ENCODE results near the gene SFMBT1. TPM values are rescaled to one million over a fixed set of nuclear protein-coding genes. Genes with fewer than 3 reads are reported as not detected.

The SFMBT1 gene
- total RNA-seq, 1 donor = 11.6 TPM

DNA sequence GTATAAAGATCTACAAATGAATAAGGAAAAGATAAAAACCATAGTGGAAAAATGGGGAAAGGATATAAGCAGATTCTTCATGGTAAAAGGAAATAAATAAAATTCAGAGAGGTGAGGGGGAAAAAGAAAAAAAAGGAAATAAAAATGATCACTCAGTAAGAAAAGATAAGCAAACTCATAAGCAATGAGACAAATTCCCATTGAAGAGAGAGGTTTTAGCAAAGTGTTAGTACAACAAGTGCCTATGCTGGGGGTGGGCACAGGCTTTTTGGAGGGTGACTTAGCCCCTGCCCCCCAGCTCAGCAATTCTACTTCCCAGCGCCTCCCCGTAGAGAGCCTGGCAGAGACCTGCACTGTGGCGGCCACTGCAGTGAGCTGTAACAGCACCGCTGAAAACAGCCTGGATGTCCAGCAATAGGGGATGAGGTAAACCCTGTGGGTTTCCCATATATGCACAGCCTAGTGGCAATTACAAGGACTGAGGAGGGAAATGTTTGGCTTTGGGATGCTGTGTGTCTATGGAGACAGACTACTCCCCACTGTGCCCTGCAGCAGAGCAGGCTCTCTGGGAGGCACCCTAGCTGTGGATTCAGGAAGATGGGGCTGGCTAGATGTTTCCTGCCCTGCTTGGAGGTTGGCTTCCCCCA is 23.7 kb upstream of the SFMBT1 start:
- H4K20me1 ChIP-seq (ENCODE audit: insufficient read depth, low read length) = no peaks in the 10 kb centered on the region
- TF ChIP-seq, protein P1, sequence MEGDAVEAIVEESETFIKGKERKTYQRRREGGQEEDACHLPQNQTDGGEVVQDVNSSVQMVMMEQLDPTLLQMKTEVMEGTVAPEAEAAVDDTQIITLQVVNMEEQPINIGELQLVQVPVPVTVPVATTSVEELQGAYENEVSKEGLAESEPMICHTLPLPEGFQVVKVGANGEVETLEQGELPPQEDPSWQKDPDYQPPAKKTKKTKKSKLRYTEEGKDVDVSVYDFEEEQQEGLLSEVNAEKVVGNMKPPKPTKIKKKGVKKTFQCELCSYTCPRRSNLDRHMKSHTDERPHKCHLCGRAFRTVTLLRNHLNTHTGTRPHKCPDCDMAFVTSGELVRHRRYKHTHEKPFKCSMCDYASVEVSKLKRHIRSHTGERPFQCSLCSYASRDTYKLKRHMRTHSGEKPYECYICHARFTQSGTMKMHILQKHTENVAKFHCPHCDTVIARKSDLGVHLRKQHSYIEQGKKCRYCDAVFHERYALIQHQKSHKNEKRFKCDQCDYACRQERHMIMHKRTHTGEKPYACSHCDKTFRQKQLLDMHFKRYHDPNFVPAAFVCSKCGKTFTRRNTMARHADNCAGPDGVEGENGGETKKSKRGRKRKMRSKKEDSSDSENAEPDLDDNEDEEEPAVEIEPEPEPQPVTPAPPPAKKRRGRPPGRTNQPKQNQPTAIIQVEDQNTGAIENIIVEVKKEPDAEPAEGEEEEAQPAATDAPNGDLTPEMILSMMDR (IDR thresholded peaks at IDR 0.05; ENCODE audit: extremely low read depth, low read depth, low read length) = peak; percentile 15
- H3K4me2 ChIP-seq (ENCODE audit: insufficient read depth, low read length) = no peak overlapping the region

DNA sequence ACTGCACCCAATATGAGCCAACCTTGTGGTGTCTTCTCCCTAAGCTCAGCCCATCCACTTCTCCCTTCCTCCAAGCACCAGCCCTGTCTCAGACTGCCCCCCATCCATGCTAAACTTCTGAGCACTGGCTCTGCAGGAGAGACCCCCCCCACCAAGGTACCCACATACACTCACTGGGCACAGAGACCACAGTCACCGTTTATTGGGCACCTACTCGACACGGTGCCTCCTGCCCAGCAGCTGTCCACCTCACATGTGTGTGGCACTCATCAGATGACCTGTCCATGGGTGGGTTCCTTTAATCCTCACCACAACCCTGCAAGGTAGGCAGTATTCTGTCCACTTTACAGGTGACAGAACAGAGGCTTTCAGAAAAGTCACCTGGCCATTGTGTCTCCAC is 22.3 kb upstream of the SFMBT1 start:
- TF ChIP-seq, protein P1 (IDR thresholded peaks at IDR 0.05; ENCODE audit: extremely low read depth, low read depth, low read length) = no peak
- Histone ChIP-seq H3K4me2 (ENCODE audit: insufficient read depth, low read length) (no peak overlapping the region), H4K20me1 (ENCODE audit: insufficient read depth, low read length) (no peaks in the 10 kb centered on the region), H3K27ac (ENCODE audit: low read depth, low read length) (no peak overlapping the region), H3K36me3 (ENCODE audit: insufficient read depth, low read length) (no peaks in the 10 kb centered on the region), H3K79me2 (ENCODE audit: insufficient read depth, low read length) (no peaks in the 10 kb centered on the region), H2AFZ (ENCODE audit: low read length) (no peak overlapping the region), H3K27me3 (ENCODE audit: insufficient read depth, low read length) (peaks cover 6% of the 10 kb centered on the region), H3K9me3 (ENCODE audit: low read depth, low read length) (no peaks in the 10 kb centered on the region), H3K4me3 (ENCODE audit: insufficient read depth, low read length) (no peak overlapping the region), H3K4me1 (ENCODE audit: insufficient read depth, low read length) (peaks cover 8% of the 10 kb centered on the region)
- DNase-seq (ENCODE audit: insufficient read length, low spot score, missing footprints) = no peak

More for the DNA sequence above, 23.7 kb upstream of the SFMBT1 start:
- no peak overlapping the region for H2AFZ ChIP-seq (ENCODE audit: low read length)
- H3K79me2 ChIP-seq (ENCODE audit: insufficient read depth, low read length) = no peaks in the 10 kb centered on the region
- peaks cover 8% of the 10 kb centered on the region for H3K4me1 ChIP-seq (ENCODE audit: insufficient read depth, low read length)
- no peaks in the 10 kb centered on the region for H3K27me3 ChIP-seq (ENCODE audit: insufficient read depth, low read length)
- H3K36me3 ChIP-seq (ENCODE audit: insufficient read depth, low read length) = no peaks in the 10 kb centered on the region
- no peak overlapping the region for H3K27ac ChIP-seq (ENCODE audit: low read depth, low read length)
- no peak overlapping the region for H3K4me3 ChIP-seq (ENCODE audit: insufficient read depth, low read length)
- H3K9me3 ChIP-seq (ENCODE audit: low read depth, low read length) = no peaks in the 10 kb centered on the region
- DNase-seq (ENCODE audit: insufficient read length, low spot score, missing footprints) = no peak

DNA sequence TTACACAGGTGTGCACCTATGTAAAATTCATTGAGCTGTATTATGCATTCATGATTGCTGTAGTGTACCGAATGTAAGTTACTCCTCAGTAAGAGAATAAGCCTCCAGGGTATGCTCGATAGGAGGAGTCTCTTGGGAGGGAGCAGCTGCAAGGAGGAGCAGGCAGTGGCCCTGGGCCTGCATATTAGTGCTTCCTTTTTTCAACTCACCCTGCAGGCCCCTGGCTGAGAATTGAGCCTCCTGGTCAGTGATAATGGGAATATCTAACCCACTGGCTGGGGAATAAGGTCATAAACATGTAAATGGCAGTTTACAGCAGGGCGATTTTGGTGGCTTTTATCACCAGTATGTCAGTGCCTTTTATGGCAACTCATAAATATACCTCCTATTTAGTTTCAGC is 21.7 kb upstream of the SFMBT1 start:
- Histone ChIP-seq H3K4me2 (ENCODE audit: insufficient read depth, low read length) (no peak overlapping the region), H3K36me3 (ENCODE audit: insufficient read depth, low read length) (no peaks in the 10 kb centered on the region), H3K27me3 (ENCODE audit: insufficient read depth, low read length) (peaks cover 8% of the 10 kb centered on the region), H3K4me1 (ENCODE audit: insufficient read depth, low read length) (peaks cover 5% of the 10 kb centered on the region), H3K27ac (ENCODE audit: low read depth, low read length) (no peak overlapping the region), H3K9me3 (ENCODE audit: low read depth, low read length) (no peaks in the 10 kb centered on the region), H4K20me1 (ENCODE audit: insufficient read depth, low read length) (no peaks in the 10 kb centered on the region), H2AFZ (ENCODE audit: low read length) (no peak overlapping the region), H3K4me3 (ENCODE audit: insufficient read depth, low read length) (no peak overlapping the region), H3K79me2 (ENCODE audit: insufficient read depth, low read length) (no peaks in the 10 kb centered on the region)
- no peak for DNase-seq (ENCODE audit: insufficient read length, low spot score, missing footprints)
- TF ChIP-seq, protein P1 (IDR thresholded peaks at IDR 0.05; ENCODE audit: extremely low read depth, low read depth, low read length) = no peak

DNA sequence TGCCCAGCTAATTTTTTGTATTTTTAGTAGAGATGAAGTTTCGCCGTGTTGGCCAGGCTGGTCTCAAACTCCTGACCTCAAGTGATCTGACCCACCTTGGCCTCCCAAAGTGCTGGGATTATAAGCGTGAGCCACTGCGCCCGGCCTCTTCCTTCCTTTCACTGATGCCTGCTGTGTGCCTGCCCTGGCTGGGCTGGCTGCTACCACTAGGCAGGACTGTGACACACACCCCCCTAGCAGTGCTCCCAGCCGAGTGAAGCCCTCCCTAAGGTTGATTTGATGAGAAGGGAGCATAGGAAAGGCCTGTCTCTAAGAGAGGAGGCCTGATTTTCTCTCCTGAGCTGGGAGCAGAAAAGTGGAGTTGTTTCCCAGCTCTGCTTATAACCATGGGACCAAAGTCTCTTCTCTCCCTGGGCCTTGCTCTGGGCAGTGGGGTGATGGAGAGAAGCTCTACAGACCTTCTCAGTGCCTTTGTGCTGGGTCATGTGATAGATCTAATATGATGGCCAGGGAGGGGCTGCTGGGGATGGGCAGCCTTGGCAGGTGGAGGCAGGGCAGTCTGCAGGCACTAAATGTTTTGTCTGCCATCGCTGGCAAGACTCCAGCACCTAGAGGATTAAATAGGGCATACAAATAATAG is 20.1 kb upstream of the SFMBT1 start:
- peaks cover 11% of the 10 kb centered on the region for H3K27me3 ChIP-seq (ENCODE audit: insufficient read depth, low read length)
- no peak for DNase-seq (ENCODE audit: insufficient read length, low spot score, missing footprints)
- no peaks in the 10 kb centered on the region for H4K20me1 ChIP-seq (ENCODE audit: insufficient read depth, low read length)
- no peaks in the 10 kb centered on the region for H3K36me3 ChIP-seq (ENCODE audit: insufficient read depth, low read length)
- no peak overlapping the region for H3K27ac ChIP-seq (ENCODE audit: low read depth, low read length)
- no peaks in the 10 kb centered on the region for H3K79me2 ChIP-seq (ENCODE audit: insufficient read depth, low read length)
- H3K4me1 ChIP-seq (ENCODE audit: insufficient read depth, low read length) = no peaks in the 10 kb centered on the region
- no peak overlapping the region for H3K4me3 ChIP-seq (ENCODE audit: insufficient read depth, low read length)
- H3K9me3 ChIP-seq (ENCODE audit: low read depth, low read length) = no peaks in the 10 kb centered on the region
- TF ChIP-seq, protein P1 (IDR thresholded peaks at IDR 0.05; ENCODE audit: extremely low read depth, low read depth, low read length) = no peak
- H3K4me2 ChIP-seq (ENCODE audit: insufficient read depth, low read length) = no peak overlapping the region
- no peak overlapping the region for H2AFZ ChIP-seq (ENCODE audit: low read length)

All from osteoblast (primary cell).